Breast epithelium (tissue), 4 donors: Measurements from ENCODE around the gene DRP2. TPM values are rescaled to one million over a fixed set of nuclear protein-coding genes. Genes with fewer than 3 reads are reported as not detected.
"Not testable (repeated sequence)": the region's sequence is repeated elsewhere in the genome, so short reads cannot be mapped to it uniquely, and the experiment has no call there.

Source experiments
- DNase-seq, 2 donors: peaks; one replicate each; pipeline ENCODE4 v3.0.0-alpha.2; 2019; ENCODE audit warnings: low spot score in 2 of 2
- H3K27ac ChIP-seq, 2 donors: fragments of 200-600 bp; sonication (generic) in 1 of 2; one replicate each; pipeline ENCODE4 v1.5.1; 2016 to 2019; ENCODE audit warnings: mild to moderate bottlenecking in 1 of 2
- H3K27me3 ChIP-seq, 2 donors: fragments of 200-600 bp; sonication (generic) in 1 of 2; one replicate each; pipeline versions ENCODE4 v1.5.1 to v1.6.0; 2017 to 2019; ENCODE audit warnings: control low read depth in 1 of 2, mild to moderate bottlenecking in 1 of 2
- H3K36me3 ChIP-seq: fragments of 200-600 bp; one replicate; pipeline ENCODE4 v1.5.1; 2019
- H3K4me1 ChIP-seq, 2 donors: fragments of 200-600 bp; sonication (generic); one replicate each; pipeline ENCODE4 v1.5.1; 2016 to 2019; ENCODE audit warnings: control low read depth in 1 of 2
- H3K4me3 ChIP-seq, 3 donors: fragments of 200-600 bp; sonication (generic); 1 replicate in 2 of 3; 2 replicates in 1 of 3; pipeline ENCODE4 v1.5.1; 2016 to 2019; ENCODE audit warnings: mild to moderate bottlenecking in 3 of 3, moderate library complexity in 2 of 3
- H3K9me3 ChIP-seq, 2 donors: fragments of 200-600 bp; sonication (generic) in 1 of 2; one replicate each; pipeline ENCODE4 v1.5.1; 2016 to 2019; ENCODE audit warnings: control low read depth in 1 of 2
- POLR2A ChIP-seq: fragments of 450-650 bp; IDR thresholded peaks from one replicate; pipeline ENCODE4 v1.6.1; 2016; ENCODE audit warnings: antibody characterized with exemption, mild to moderate bottlenecking, moderate library complexity
- POLR2AphosphoS5 ChIP-seq, 3 donors: sonication (generic); formaldehyde crosslinking; IDR thresholded peaks; one replicate each; pipeline ENCODE4 v1.6.1; 2017; ENCODE audit warnings: antibody characterized with exemption in 3 of 3
- intact Hi-C: fragments of 100-400 bp; cut with DNase I; formaldehyde crosslinking; loops from one replicate; pipeline ENCODE4 v1.15.1; 2023; ENCODE audit warnings: low total_unique reads
- total RNA-seq, 3 donors: library from RNA; depleted of rRNA; stranded (reverse); fragments of >200 nt; gene quantifications; one replicate each; pipeline ENCODE4 v1.1.0, GENCODE V29; 2016
- TF ChIP-seq, protein P1 (sequence below), 3 donors: fragments of 450-650 bp; IDR thresholded peaks; one replicate each; pipeline ENCODE4 v1.5.1; 2016 to 2017; ENCODE audit warnings: antibody characterized with exemption in 3 of 3, mild to moderate bottlenecking in 3 of 3, moderate library complexity in 3 of 3

DRP2 gene, protein sequence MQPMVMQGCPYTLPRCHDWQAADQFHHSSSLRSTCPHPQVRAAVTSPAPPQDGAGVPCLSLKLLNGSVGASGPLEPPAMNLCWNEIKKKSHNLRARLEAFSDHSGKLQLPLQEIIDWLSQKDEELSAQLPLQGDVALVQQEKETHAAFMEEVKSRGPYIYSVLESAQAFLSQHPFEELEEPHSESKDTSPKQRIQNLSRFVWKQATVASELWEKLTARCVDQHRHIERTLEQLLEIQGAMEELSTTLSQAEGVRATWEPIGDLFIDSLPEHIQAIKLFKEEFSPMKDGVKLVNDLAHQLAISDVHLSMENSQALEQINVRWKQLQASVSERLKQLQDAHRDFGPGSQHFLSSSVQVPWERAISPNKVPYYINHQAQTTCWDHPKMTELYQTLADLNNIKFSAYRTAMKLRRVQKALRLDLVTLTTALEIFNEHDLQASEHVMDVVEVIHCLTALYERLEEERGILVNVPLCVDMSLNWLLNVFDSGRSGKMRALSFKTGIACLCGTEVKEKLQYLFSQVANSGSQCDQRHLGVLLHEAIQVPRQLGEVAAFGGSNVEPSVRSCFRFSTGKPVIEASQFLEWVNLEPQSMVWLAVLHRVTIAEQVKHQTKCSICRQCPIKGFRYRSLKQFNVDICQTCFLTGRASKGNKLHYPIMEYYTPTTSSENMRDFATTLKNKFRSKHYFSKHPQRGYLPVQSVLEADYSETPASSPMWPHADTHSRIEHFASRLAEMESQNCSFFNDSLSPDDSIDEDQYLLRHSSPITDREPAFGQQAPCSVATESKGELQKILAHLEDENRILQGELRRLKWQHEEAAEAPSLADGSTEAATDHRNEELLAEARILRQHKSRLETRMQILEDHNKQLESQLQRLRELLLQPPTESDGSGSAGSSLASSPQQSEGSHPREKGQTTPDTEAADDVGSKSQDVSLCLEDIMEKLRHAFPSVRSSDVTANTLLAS
- under 1 TPM; under 0.01 TPM for total RNA-seq

DNA sequence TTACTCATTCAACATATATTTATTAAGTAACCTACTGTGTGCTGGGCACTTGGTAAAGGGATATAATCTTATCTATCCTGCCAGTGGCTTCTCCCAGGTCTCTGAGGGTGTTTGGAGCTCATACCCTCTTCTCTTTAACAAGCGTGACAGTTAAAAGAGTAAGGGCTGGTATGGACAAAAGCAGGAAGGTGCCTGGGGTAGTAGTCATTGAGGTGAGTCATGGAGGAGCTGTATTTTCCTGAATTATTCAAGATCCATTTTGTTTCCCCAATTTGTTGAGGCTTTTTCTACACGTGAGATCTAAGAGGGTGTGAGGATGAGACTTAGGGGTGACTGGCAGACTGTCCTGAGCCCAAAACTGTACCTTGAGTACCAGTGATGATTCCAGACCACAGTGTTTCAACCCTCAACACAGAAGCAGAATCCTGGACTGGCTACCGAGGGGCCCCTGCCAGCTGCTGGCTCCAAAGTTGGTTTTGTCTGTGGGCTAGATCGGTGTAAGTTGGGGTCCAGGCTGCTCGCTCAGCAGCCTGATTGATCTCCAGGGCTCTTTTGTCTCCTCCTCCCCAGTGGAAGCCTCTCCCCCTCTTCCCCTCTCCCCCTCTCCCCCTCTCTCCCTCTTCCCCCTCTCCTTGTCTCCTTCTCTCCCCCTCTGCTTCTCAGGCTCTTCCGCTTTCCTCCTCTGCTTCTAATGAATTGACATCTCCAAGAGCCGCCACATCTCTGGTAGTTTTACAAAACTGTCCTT, at the start of gene DRP2:
TSS of gene DRP2 (plus strand) at position 671 of the 748 bp plus-strand sequence. CDS start 11,862 bp downstream, outside the sequence.
- intact Hi-C loops: no loop called here
- Histone ChIP-seq H3K27me3 (peaks cover 0 to 43% of the 10 kb centered on the region in 2 donors), H3K27ac (no peak within 1 kb of the TSS), H3K9me3 (no peaks in the 10 kb centered on the region), H3K36me3 (no peaks in the 10 kb centered on the region), H3K4me3 (no peak within 1 kb of the TSS), H3K4me1 (no peaks in the 10 kb centered on the region)
- TF ChIP-seq POLR2AphosphoS5 (IDR thresholded peaks at IDR 0.05) (no peak), POLR2A (no peak)
- TF ChIP-seq, protein P1, sequence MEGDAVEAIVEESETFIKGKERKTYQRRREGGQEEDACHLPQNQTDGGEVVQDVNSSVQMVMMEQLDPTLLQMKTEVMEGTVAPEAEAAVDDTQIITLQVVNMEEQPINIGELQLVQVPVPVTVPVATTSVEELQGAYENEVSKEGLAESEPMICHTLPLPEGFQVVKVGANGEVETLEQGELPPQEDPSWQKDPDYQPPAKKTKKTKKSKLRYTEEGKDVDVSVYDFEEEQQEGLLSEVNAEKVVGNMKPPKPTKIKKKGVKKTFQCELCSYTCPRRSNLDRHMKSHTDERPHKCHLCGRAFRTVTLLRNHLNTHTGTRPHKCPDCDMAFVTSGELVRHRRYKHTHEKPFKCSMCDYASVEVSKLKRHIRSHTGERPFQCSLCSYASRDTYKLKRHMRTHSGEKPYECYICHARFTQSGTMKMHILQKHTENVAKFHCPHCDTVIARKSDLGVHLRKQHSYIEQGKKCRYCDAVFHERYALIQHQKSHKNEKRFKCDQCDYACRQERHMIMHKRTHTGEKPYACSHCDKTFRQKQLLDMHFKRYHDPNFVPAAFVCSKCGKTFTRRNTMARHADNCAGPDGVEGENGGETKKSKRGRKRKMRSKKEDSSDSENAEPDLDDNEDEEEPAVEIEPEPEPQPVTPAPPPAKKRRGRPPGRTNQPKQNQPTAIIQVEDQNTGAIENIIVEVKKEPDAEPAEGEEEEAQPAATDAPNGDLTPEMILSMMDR (IDR thresholded peaks at IDR 0.05): no peak
- no peak for DNase-seq

DNA sequence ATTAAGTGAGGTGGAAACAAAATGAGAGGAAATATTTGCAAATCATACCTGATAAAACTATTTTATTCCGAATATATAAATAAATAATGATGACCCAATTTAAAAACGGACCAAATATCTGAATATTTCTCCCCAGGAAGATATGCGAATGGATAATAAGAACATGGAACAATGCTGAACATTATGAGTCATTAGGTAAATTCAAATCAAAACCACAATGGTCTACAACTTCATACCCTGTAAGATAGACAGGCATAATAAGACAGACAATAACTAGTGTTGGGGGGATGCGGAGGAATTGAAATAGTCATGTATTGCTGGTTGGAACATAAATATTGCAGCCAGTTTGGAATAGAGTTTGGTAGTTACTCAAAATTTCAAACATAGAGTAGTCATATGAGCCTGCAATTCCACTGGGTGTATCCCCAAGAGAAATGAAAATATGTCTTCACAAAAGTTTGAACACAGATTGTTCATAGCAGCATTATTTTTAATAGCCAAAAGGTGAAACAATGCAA, 47.6 kb upstream of the DRP2 start:
- Histone ChIP-seq H3K4me1 (no peaks in the 10 kb centered on the region), H3K27me3 (peaks cover 0 to 4% of the 10 kb centered on the region in 2 donors), H3K4me3 (no peak overlapping the region), H3K9me3 (peaks cover 0 to 2% of the 10 kb centered on the region in 2 donors), H3K36me3 (no peaks in the 10 kb centered on the region), H3K27ac (no peak overlapping the region)
- TF ChIP-seq, protein P1 (IDR thresholded peaks at IDR 0.05): no peak
- TF ChIP-seq POLR2AphosphoS5 (IDR thresholded peaks at IDR 0.05): no peak
- TF ChIP-seq POLR2A: no peak
- no peak for DNase-seq
- intact Hi-C loops: no loop called here

DNA sequence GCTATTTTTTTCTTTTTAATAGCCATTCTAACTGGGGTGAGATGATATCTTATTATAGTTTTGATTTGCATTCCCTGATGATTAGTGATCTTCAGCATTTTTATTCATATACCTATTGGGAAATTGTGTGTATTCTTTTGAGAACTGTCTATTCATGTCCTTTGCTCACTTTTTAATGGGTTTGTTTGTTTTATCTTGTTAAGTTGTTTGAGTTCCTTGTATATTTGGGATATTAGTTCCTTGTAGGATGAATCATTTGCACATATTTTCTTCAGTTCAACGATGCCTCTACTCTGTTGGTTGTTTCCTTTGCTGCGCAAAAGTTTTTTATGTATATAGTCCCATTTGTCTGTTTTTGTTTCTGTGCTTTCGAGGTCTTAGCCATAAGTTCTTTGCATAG, 43.1 kb upstream of the DRP2 start:
- no peak overlapping the region for H3K4me3 ChIP-seq
- DNase-seq: no peak
- no peaks in the 10 kb centered on the region for H3K36me3 ChIP-seq
- H3K9me3 ChIP-seq: peaks cover 0 to 5% of the 10 kb centered on the region in 2 donors
- TF ChIP-seq, protein P1 (IDR thresholded peaks at IDR 0.05): no peak
- TF ChIP-seq POLR2AphosphoS5 (IDR thresholded peaks at IDR 0.05) (no peak), POLR2A (no peak)
- H3K4me1 ChIP-seq: no peaks in the 10 kb centered on the region
- H3K27ac ChIP-seq: no peak overlapping the region
- H3K27me3 ChIP-seq: no peaks in the 10 kb centered on the region
- intact Hi-C loops: no loop called here

DNA sequence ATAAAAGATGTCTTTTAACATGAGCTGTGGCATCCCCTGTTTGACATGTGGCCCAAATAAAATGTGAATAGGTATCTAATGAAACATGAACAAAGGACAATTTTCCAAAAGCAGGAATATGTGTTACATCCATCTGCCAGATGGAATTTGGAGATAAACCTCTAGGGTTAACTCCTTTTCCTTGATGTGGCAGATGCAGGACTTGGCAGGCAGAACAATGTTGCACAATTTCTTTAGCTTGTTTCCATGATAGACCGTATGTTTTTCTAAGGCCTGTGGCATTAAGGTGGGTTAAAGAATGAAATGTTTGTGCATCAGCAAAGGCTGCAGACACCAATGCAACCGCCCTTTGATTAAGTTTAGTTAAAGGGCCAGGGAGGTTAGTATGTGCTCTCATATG, 34.7 kb upstream of the DRP2 start:
- not testable (repeated sequence) for H3K27ac ChIP-seq, H3K36me3 ChIP-seq, DNase-seq, H3K9me3 ChIP-seq, H3K4me1 ChIP-seq, H3K4me3 ChIP-seq
- H3K27me3 ChIP-seq: peaks cover 0 to 11% of the 10 kb centered on the region in 2 donors
- intact Hi-C loops: loop anchor here (2.0 kb wide), 1 partner anchor 38 kb away; no protein-coding TSS in a partner anchor

DNA sequence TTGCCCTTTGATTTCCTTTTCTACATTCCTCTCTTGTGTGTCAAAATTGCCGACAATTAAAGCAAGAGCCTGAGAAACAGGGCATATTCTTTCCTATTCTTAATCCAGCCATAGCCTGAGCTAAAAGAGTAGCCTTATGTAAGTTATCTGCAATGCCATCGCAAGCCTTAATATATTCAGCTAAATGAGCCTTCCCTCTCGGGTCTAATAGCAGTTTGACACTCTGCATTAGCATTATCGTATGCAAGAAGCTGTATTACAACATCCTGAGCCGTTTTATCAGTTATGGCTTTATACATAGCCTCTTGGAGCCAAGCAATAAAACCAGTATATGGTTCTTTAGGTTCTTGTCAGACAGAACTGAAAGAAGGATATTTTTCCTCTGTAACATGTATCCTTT, 31.6 kb upstream of the DRP2 start:
- H3K4me1 ChIP-seq, DNase-seq, H3K9me3 ChIP-seq, H3K27ac ChIP-seq, H3K36me3 ChIP-seq, H3K4me3 ChIP-seq, intact Hi-C loops: not testable (repeated sequence)
- peaks cover 0 to 32% of the 10 kb centered on the region in 2 donors for H3K27me3 ChIP-seq
